SU-DHL-6 (cell line): ENCODE results near the gene ARHGAP26.

Experiments
- H2AFZ ChIP-seq: fragments of 200-600 bp; sonication (generic); 2 replicates; pipeline ENCODE4 v1.6.1; 2014; ENCODE audit warnings: low read depth, mild to moderate bottlenecking, moderate library complexity, mixed read lengths, antibody characterized with exemption, low read length; ENCODE audit not compliant: severe bottlenecking
- H3F3A ChIP-seq: fragments of 200-600 bp; shearing (Covaris generic); 2 replicates; pipeline ENCODE4 v1.6.0; 2016; ENCODE audit warnings: antibody characterized with exemption, mild to moderate bottlenecking; ENCODE audit not compliant: insufficient read depth
- H3K27ac ChIP-seq: fragments of 200-600 bp; sonication (generic); 2 replicates; pipeline ENCODE4 v1.5.1; 2016; ENCODE audit warnings: low read depth, mild to moderate bottlenecking, low read length, moderate library complexity, mixed read lengths
- H3K27me3 ChIP-seq: fragments of 200-600 bp; sonication (generic), shearing (Covaris generic); 2 replicates; pipeline ENCODE4 v1.6.0; 2014; ENCODE audit warnings: mild to moderate bottlenecking, low read length
- H3K36me3 ChIP-seq: fragments of 200-600 bp; sonication (generic); 2 replicates; pipeline ENCODE4 v1.6.1; 2014; ENCODE audit warnings: mild to moderate bottlenecking, low read length, mixed read lengths
- H3K4me2 ChIP-seq: fragments of 300-600, 200-600 bp; shearing (Covaris generic), sonication (generic); 2 replicates; pipeline ENCODE4 v1.6.0; 2014; ENCODE audit warnings: low read length, low read depth, mild to moderate bottlenecking; ENCODE audit not compliant: poor library complexity, severe bottlenecking
- H3K4me3 ChIP-seq: fragments of 200-600 bp; sonication (generic); 2 replicates; pipeline ENCODE4 v1.5.1; 2014; ENCODE audit warnings: antibody characterized with exemption, low read length, mild to moderate bottlenecking, mixed read lengths; ENCODE audit not compliant: insufficient read depth, poor library complexity, severe bottlenecking
- H3K79me2 ChIP-seq: fragments of 200-600 bp; sonication (generic); 2 replicates; pipeline ENCODE4 v1.6.1; 2014; ENCODE audit warnings: mild to moderate bottlenecking, low read length, moderate library complexity; ENCODE audit not compliant: insufficient read depth
- H3K9ac ChIP-seq: fragments of 200-600 bp; sonication (generic); 2 replicates; pipeline ENCODE4 v1.7.0; 2014; ENCODE audit warnings: mild to moderate bottlenecking, low read length
- H3K9me2 ChIP-seq: fragments of 200-600 bp; sonication (generic); replicated peaks from 2 replicates; pipeline ENCODE4 v1.6.1; 2014; ENCODE audit warnings: low read length; ENCODE audit not compliant: insufficient read depth
- H3K9me3 ChIP-seq: fragments of 200-600 bp; sonication (generic); 2 replicates; pipeline ENCODE4 v1.6.1; 2014; ENCODE audit warnings: low read length, mixed read lengths; ENCODE audit not compliant: insufficient read depth
- H4K20me1 ChIP-seq: fragments of 200-600 bp; sonication (generic); 2 replicates; pipeline ENCODE4 v1.6.1; 2014; ENCODE audit warnings: low read depth, mild to moderate bottlenecking, antibody characterized with exemption, low read length, moderate library complexity, mixed read lengths
- EZH2phosphoT487 ChIP-seq: fragments of 200-600 bp; sonication (generic), shearing (Covaris generic); conservative IDR thresholded peaks from 2 replicates; pipeline ENCODE4 v1.6.1; 2018; ENCODE audit warnings: mild to moderate bottlenecking, antibody characterized with exemption, low read length, moderate library complexity, mixed read lengths
- TF ChIP-seq, protein P1 (sequence below): fragments of 200-600 bp; sonication (generic); IDR thresholded peaks from one replicate; pipeline ENCODE4 v1.5.1; 2017; ENCODE audit warnings: antibody characterized with exemption, mild to moderate bottlenecking, low read length, moderate library complexity; ENCODE audit not compliant: insufficient read depth, poor library complexity, severe bottlenecking

ARHGAP26 gene

DNA sequence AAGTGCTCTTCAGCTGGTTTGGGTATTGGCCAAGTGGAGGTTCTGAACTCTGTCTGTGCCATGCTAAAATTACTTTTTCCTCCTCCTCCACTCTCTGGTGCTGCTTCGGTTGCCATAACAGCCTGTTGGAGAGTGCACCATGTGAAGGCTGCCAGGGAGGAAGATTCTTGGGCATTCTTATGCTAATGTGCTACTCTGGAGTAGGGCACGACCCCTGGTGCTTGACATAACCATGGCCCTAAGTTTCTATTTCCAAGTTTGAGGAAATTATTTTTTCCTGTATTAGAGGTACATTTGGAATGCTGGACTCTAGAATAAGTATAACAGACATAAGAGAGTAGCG is 111.6 kb downstream of the ARHGAP26 start:
- H3K9me3 ChIP-seq, result no peaks in the 10 kb centered on the region
- no peaks in the 10 kb centered on the region for H3K27me3 ChIP-seq
- H4K20me1 ChIP-seq, result no peaks in the 10 kb centered on the region
- no peak overlapping the region for H3K4me2 ChIP-seq
- no peak overlapping the region for H2AFZ ChIP-seq
- H3K9me2 ChIP-seq, result no peaks in the 10 kb centered on the region
- H3K4me3 ChIP-seq, result no peak overlapping the region
- H3K9ac ChIP-seq, result no peak overlapping the region
- no peaks in the 10 kb centered on the region for H3F3A ChIP-seq
- TF ChIP-seq, protein P1, sequence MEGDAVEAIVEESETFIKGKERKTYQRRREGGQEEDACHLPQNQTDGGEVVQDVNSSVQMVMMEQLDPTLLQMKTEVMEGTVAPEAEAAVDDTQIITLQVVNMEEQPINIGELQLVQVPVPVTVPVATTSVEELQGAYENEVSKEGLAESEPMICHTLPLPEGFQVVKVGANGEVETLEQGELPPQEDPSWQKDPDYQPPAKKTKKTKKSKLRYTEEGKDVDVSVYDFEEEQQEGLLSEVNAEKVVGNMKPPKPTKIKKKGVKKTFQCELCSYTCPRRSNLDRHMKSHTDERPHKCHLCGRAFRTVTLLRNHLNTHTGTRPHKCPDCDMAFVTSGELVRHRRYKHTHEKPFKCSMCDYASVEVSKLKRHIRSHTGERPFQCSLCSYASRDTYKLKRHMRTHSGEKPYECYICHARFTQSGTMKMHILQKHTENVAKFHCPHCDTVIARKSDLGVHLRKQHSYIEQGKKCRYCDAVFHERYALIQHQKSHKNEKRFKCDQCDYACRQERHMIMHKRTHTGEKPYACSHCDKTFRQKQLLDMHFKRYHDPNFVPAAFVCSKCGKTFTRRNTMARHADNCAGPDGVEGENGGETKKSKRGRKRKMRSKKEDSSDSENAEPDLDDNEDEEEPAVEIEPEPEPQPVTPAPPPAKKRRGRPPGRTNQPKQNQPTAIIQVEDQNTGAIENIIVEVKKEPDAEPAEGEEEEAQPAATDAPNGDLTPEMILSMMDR, result no peak
- no peak for TF ChIP-seq EZH2phosphoT487
- no peak overlapping the region for H3K27ac ChIP-seq
- H3K36me3 ChIP-seq, result no peaks in the 10 kb centered on the region
- no peaks in the 10 kb centered on the region for H3K79me2 ChIP-seq

DNA sequence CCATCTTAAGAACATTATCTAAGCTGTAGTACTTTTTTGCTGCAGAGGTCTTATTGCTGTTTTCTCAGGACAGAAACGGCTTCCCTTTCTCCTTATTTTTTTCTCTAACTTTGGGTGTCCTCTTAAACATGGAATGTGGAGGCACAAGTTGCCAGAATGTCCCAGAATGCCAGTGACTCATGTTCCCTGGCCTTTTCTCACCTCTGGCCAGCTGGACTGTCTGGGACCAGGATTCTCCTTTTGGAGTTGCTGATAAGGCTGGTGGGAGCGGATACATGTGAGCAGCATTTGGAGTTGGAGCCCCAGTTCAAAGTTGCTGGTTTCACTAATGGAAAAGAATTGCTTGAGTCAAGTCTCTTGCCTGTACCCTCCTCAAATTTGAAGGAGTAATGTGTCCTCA is 112.8 kb downstream of the ARHGAP26 start:
- no peaks in the 10 kb centered on the region for H3K9me2 ChIP-seq
- no peaks in the 10 kb centered on the region for H3K9me3 ChIP-seq
- no peaks in the 10 kb centered on the region for H3K79me2 ChIP-seq
- H3F3A ChIP-seq, result no peaks in the 10 kb centered on the region
- no peaks in the 10 kb centered on the region for H3K27me3 ChIP-seq
- no peaks in the 10 kb centered on the region for H3K36me3 ChIP-seq
- H3K4me2 ChIP-seq, result no peak overlapping the region
- H3K27ac ChIP-seq, result no peak overlapping the region
- H4K20me1 ChIP-seq, result no peaks in the 10 kb centered on the region
- H3K9ac ChIP-seq, result no peak overlapping the region
- no peak overlapping the region for H3K4me3 ChIP-seq
- TF ChIP-seq, protein P1, result no peak
- no peak for TF ChIP-seq EZH2phosphoT487
- H2AFZ ChIP-seq, result no peak overlapping the region

DNA sequence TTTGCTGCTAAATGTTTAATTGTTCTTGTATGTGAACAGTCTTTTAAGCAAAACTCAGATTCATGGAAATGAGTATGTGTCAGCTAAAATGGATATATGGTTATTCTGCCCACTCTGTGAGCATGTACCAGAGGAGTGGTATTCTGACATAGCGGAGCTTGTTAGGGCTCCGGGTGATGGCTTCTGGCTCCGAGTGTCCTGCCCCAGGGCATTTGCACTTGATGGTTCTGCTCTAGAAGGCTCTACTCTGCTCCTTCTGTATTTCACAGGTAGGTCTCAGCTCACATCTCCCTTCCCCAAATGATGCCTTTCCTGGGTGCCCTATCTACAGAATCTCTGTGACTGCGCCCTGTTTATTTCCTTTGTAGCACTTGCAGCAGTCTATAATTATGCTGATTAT is 113.3 kb downstream of the ARHGAP26 start:
- Histone ChIP-seq H3F3A (no peaks in the 10 kb centered on the region), H3K4me3 (no peak overlapping the region), H2AFZ (no peak overlapping the region), H3K36me3 (no peaks in the 10 kb centered on the region), H3K4me2 (no peak overlapping the region), H3K27ac (no peak overlapping the region), H3K79me2 (no peaks in the 10 kb centered on the region), H4K20me1 (no peaks in the 10 kb centered on the region), H3K9ac (no peak overlapping the region), H3K27me3 (no peaks in the 10 kb centered on the region), H3K9me3 (no peaks in the 10 kb centered on the region), H3K9me2 (no peaks in the 10 kb centered on the region)
- TF ChIP-seq, protein P1, result no peak
- no peak for TF ChIP-seq EZH2phosphoT487

DNA sequence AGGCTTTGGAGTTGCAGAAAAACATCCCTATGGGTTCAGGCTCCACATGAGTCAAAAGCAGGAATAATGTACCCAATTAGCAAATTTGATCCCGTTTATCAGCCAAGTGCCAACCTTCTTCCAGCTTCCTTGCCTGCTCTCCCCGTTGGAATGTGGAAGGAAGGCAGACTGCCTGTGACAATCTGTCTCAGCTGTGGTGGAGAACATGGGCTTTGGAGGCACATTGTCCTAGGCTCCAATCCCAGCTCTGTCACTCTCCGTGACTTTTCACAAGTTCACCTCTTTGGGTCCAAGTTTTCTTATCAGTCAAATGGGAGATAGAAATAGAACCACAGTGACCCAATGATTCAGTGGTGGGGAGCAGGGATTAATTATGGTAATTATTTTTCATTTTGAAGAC is 113.9 kb downstream of the ARHGAP26 start:
- Histone ChIP-seq H3K9me2 (no peaks in the 10 kb centered on the region), H4K20me1 (no peaks in the 10 kb centered on the region), H3K27ac (no peak overlapping the region), H3K4me3 (no peak overlapping the region), H2AFZ (no peak overlapping the region), H3F3A (no peaks in the 10 kb centered on the region), H3K36me3 (no peaks in the 10 kb centered on the region), H3K9ac (no peak overlapping the region), H3K79me2 (no peaks in the 10 kb centered on the region), H3K9me3 (no peaks in the 10 kb centered on the region), H3K4me2 (no peak overlapping the region), H3K27me3 (no peaks in the 10 kb centered on the region)
- TF ChIP-seq, protein P1, result no peak
- TF ChIP-seq EZH2phosphoT487, result no peak
